HG03103 (cell line): ENCODE results near the gene CMC2.

Experiments
- ATAC-seq: cut with Tn5 transposase; IDR thresholded peaks from one replicate; pipeline ENCODE4 v1.9.1; 2021; ENCODE audit warnings: low read depth; ENCODE audit not compliant: unreplicated experiment

Gene CMC2

DNA sequence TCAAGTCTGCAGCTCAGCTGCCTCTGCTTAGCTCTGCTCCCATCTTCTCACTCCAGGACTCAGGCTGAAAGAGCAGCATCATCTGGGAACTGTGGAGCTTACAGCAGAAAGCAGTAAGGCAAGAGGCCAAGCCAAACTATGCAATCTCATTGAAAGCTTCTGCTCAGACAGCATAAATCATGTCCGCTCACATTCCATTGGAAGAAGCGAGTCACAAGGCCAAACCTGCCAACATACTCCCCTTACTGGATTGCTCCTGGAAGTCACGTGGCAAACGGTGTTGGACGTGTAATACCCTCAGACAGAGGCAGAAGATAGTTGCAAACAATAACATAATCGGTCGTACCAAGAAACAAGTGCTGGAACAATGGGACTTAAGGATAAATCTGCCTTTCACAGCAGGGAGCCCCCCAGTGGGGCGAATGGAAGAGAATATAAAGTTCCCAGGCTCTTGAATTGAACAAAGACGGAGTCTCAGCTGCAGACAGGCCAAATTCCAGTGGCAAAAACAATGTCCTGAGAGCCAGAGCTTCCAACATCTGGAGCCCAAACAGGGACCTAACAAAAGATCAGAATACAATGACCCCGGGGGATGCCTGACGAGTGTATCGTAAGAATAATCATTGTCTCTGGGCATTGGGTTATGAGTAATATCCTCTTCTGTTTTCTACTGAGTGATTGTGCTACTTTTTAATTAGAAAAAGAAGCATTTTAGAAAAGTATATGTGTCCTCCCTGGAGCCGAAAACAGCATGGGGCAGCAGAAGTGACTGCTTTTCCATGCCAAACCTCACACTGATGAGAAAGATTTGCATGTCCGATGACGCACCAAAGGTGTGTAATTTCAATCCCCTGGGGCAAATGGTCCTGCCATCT is 68.4 kb downstream of the CMC2 start:
- no peak for ATAC-seq

DNA sequence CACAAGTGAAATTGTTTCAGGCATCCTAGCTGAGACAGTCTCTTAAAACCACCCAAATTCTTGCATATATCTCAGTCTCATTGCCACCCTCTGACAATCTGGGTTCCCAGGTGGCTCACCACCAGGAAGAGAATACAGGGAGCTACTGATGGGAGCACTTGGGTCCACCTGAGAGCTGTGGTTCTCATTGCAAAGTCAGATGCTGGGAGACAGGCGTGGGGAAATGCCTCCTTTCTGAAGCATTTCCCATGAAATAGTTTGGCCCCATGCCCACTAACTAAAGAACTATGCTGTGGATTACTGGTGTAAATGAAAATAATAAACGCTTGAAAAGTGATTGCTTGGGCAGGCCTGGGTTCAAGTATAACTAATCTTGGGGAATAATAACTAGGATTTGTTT is 70.3 kb downstream of the CMC2 start:
- no peak for ATAC-seq

DNA sequence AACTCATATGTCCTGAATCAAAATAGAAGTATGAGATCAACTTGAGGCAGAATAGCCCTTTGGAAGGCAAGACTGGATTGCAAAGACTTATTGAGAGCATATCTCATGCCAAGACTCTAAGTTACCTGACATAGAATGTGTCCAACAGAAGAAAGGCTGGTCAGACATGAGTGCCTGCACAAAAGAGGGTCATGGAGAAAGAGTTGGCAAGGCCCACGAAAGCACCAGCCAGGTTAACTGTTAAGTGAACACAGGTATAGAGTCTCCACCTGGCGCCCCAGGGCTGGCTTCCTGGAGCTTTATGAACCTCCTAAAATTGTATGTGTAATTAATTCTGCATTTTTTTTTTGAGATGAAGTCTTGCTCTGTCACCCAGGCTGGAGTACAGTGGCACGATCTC is 71.0 kb downstream of the CMC2 start:
- ATAC-seq = no peak

- ATAC-seq = no peak
Observed at GRCh38 chr16:80932708-80933095, 74.0 kb downstream of the CMC2 start.

DNA sequence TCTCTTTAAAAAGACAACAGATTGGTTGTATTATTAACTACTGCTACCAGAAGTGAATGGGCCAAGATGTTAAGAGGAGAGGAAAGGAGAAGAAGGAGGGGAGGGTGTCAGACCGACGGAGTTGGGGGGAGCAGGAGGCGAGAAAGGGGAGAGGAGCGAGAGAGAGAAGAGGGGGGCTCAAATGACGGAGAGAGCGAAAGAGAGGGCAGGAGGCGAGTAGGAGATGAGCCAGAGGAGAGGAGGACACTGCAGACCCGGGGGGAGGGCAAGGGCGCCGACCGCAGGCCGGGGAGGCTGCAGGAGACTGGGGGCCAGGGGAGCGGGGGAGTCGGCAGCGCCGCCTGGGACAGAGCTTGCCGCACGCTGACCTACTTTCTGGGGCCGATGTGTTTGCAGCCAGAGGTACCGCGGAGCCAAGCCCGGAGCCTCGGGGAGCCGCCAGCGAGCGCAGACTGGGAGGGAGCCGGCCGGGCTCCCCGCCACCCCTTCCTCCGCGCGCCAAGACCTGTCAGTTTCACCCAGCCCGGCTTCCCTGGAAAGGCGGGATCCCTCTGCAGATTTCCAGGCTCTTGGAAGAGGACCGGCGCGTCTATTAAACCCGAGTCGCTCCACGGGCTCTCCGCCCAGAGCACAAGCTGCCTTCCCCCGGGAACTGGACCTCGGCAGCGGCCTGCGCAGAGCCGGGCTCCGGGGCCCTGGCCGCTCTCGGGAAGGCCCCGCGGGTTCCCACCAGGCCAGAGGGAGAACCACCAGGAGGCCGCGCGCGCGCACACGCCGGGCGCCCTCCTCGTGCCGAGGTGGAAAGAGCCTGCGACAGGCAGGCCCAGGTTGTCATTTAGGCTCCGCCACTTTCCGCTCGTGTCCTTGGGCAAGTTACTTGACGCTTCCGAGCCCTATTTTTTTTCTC is 74.6 kb downstream of the CMC2 start:
- ATAC-seq = no peak

GRCh38 chr16:80924372-80924978 is 82.2 kb downstream of the CMC2 start:
- peak; percentile 68 for ATAC-seq

DNA sequence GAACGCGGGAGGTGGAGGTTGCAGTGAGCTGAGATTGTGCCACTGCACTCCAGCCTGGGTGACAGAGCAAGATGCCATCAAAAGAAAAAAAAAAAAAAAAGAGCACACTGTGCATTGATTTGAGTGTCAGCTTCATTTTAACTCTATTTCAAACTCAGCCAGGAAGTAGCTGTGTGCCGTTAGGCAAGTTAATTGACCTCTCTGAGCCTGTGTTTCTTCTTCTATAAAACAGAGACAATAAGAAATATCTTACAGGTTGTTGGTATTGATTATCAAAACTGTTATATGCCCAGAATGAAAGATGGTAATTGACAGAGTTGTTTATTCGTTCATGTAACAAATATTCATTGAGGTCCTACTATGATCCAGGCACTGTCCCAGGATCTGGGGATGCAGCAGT is 83.3 kb downstream of the CMC2 start:
- no peak for ATAC-seq
